ENCODE results near the gene B4GALT5.
A peak's percentile ranks its signal among the peaks of the same experiment; 100 is the strongest.
"Not testable (repeated sequence)": the region's sequence is repeated elsewhere in the genome, so short reads cannot be mapped to it uniquely, and the experiment has no call there.

The B4GALT5 gene

GRCh38 chr20:49677777-49678758 lies 35.6 kb downstream of the B4GALT5 start:
- DNase-seq = no peak

GRCh38 chr20:49676581-49677291 lies 36.9 kb downstream of the B4GALT5 start:
- peak; percentile 3 for DNase-seq

GRCh38 chr20:49675368-49676151 lies 38.1 kb downstream of the B4GALT5 start:
- DNase-seq = no peak

GRCh38 chr20:49674383-49675352 lies 39.0 kb downstream of the B4GALT5 start:
- DNase-seq = no peak

GRCh38 chr20:49672096-49672664 lies 41.5 kb downstream of the B4GALT5 start:
- no peak for DNase-seq

- DNase-seq = no peak
Observed at GRCh38 chr20:49671433-49671832, 42.2 kb downstream of the B4GALT5 start.

GRCh38 chr20:49669601-49670189 lies 44.0 kb downstream of the B4GALT5 start:
- DNase-seq = no peak

GRCh38 chr20:49668878-49669195 lies 44.8 kb downstream of the B4GALT5 start:
- not testable (repeated sequence) for DNase-seq

- DNase-seq = no peak
Observed at GRCh38 chr20:49668181-49668877, 45.3 kb downstream of the B4GALT5 start.

- no peak for DNase-seq
Observed at GRCh38 chr20:49666911-49667310, 46.8 kb downstream of the B4GALT5 start.

- DNase-seq = no peak
Observed at GRCh38 chr20:49665796-49666195, 47.9 kb downstream of the B4GALT5 start.

GRCh38 chr20:49664612-49665313 lies 48.9 kb downstream of the B4GALT5 start:
- no peak for DNase-seq

GRCh38 chr20:49663112-49663511 lies 50.6 kb downstream of the B4GALT5 start:
- DNase-seq = no peak

- no peak for DNase-seq
Observed at GRCh38 chr20:49661560-49662329, 51.9 kb downstream of the B4GALT5 start.

GRCh38 chr20:49660912-49661311 lies 52.8 kb downstream of the B4GALT5 start:
- no peak for DNase-seq

GRCh38 chr20:49659056-49659455 lies 54.6 kb downstream of the B4GALT5 start:
- DNase-seq = no peak

- DNase-seq = no peak
Observed at GRCh38 chr20:49658508-49658907, 55.2 kb downstream of the B4GALT5 start.

GRCh38 chr20:49657118-49657901 lies 56.4 kb downstream of the B4GALT5 start:
- no peak for DNase-seq
